Stimulated activated CD8-positive, alpha-beta memory T cell treated with anti-CD3 and anti-CD28 coated beads, Interleukin-2, amount 100 ng/mL, for 48 hours (primary cell): Measurements from ENCODE around the gene PDE7B.

ENCODE experiments used
- DNase-seq, 2 donors: peaks; one replicate each; pipeline ENCODE4 v3.0.0-alpha.2; 2020; ENCODE audit warnings: low read depth in 2 of 2

PDE7B gene

GRCh38 chr6:136148523-136148922 is 297.0 kb downstream of the PDE7B start:
- no peak for DNase-seq

GRCh38 chr6:136149311-136149710 is 297.8 kb downstream of the PDE7B start:
- no peak for DNase-seq

DNA sequence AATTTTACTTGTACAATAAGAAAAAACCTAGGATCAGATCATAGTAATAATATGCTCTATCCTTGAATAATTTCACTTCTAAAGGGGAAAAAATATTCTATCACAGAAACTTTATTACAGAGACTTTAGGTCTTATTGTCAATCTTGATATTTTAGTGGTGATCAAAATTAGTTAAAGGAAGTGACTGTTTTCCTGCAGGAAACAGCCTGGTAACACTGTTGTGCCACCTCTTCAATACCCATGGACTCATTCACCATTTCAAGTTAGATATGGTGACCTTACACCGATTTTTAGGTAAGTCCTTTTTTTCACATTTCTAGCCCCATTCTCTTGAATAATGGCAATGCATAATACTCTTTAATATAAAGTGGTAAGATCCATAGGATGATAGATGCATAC is 299.5 kb downstream of the PDE7B start:
- no peak for DNase-seq

DNA sequence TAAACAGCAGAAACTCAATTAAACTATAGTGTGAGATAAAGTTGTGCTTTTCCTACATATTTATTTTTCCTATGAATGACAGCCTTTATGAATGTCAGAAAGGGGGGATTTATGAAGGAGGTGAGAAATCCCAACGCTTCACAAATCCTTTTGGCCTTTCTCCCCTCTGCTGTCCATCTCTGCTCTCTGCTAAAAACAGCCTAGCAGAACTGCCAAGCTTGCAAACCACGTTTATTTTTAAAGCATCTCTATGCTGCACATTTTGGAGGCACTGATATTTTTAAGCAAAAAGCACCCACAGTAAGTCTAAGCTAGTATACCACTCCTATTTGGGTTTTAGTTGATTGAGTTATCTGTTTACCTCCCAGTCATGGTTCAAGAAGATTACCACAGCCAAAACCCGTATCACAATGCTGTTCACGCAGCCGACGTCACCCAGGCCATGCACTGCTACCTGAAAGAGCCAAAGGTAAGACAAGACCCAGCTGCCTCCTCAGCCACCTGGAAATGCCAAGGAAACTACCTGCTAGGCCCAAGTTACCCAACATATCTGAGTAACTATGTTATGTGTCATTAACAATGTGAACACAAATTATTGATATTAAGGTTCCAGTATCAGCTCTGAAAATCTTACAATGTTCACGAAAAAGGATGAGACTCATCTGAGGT is 302.3 kb downstream of the PDE7B start:
- DNase-seq: no peak

- DNase-seq: no peak
Observed at GRCh38 chr6:136155191-136155590, 303.7 kb downstream of the PDE7B start.

- DNase-seq: no peak
Observed at GRCh38 chr6:136157743-136158142, 306.2 kb downstream of the PDE7B start.

DNA sequence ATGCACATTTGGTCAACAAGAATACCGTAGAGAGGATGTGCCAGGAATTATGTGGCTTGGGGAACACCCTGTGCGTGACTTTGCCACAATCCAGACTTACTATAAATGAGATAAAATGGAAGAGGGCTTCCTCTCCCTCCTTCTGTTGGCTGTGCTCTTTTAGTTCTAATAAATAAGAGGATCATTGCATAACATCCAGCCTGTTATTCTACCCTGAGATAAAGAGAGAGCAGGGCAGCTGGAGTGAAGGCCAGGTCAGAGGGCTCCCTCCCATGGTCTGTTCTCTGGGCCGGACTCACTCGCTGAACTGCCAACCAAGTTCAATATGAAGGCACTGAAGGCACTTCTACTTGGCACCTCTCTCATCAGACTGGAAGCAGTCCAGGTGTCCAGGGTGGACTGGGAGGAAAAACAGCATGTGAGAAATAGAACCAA is 306.9 kb downstream of the PDE7B start:
- DNase-seq: no peak

DNA sequence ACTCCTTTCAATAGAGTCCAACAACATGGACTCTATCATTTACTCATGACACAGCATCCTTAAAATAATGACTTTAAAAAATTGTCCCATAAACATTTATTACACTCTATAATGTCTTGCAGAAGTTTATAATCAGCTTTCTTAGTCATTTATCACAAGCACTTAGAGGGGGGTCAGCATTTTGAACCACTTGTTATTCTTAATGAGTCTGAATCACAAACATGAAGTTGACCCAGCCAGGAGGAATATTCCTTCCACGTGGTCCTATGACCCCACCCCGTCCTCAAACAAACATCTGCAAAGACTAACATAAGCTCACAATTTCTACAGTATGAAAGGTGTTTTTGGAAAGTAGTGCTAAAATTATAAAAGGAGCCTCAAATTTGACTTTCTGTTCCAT is 307.5 kb downstream of the PDE7B start:
- DNase-seq: no peak

DNA sequence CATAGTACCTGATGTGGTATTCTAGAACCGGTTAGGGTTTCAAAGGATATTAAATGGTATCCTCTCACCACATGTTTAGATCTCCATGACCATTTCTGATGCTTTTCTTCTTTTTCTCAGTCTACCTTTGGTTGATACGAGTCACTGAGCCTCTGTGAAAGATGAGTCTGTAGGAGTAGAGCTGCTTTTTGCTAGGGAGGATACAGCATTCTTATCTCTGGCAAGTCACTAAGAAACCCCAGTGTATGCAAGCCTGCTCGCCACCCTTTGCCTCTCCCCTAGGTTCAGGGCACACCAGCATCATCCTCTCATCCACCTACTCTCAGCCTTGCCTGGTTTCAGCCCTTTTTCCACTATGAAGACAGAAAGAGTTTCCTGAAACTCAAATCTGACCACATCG is 308.7 kb downstream of the PDE7B start:
- no peak for DNase-seq

DNA sequence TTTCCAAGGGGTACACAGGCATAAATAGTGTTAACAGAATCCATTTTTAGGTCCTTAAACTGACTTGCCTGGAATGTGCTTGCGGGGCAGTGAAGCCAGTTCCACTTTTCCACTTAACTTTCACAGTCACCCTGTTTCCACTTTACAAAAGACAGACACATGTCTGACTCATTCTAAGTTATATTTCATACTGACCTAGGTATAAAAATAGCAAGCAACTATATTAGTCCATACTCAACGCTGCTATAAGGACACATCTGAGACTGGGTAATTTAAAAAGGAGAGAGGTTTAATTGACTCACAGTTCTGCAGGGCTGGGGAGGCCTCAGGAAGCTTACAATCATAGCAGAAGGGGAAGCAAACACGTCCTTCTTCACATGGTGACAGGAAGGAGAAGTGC is 310.4 kb downstream of the PDE7B start:
- DNase-seq: no peak

- no peak for DNase-seq
Observed at GRCh38 chr6:136163260-136163659, 311.8 kb downstream of the PDE7B start.

GRCh38 chr6:136166815-136167214 is 315.3 kb downstream of the PDE7B start:
- DNase-seq: no peak

- DNase-seq: no peak
Observed at GRCh38 chr6:136169394-136170148, 318.1 kb downstream of the PDE7B start.

GRCh38 chr6:136171231-136171630 is 319.7 kb downstream of the PDE7B start:
- no peak for DNase-seq

DNA sequence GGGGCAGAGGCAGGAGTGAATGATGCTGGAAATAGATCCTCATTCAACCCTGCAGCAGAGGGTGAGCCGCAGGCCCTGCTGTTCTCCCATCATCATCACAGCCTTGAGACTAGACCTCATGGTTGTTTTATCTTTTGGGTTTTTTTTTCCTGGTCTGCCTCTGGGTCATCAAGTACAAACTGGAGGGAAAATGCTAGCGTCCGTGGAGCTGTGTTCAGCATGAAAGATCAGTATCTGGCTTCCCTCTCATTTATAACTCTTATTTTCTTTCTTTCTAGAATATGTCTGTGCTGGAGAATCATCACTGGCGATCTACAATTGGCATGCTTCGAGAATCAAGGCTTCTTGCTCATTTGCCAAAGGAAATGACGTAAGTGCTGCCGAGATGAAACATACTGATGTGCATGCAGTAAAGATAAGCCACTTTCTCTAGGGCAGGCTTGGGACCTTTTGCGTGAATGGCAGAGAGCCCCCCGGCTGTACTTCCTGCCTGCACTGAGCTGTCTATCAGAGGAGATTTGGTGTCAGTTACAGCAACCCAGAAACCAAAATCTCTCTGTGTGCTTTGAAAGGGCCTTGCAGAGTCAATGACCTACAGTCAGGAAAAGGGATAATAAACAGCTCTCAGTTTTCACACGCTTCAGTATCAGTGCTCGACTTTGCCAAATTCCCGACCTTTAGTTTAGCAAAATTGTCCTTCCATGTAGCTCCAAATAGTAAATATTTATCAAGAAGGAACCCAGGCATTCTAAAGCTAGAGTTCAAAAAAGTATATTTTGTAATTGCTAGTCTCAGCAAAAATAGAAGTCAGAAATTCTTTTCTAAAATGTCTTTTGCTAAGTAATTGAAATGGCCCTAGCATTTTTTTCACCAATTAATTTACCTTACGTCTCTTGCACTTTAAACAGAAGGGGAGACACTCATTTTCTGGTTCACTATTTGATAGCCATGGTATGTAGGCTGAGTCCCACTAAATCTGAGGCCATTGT is 322.3 kb downstream of the PDE7B start:
- no peak for DNase-seq

- no peak for DNase-seq
Observed at GRCh38 chr6:136174510-136174909, 323.0 kb downstream of the PDE7B start.

GRCh38 chr6:136175873-136176272 is 324.4 kb downstream of the PDE7B start:
- no peak for DNase-seq

DNA sequence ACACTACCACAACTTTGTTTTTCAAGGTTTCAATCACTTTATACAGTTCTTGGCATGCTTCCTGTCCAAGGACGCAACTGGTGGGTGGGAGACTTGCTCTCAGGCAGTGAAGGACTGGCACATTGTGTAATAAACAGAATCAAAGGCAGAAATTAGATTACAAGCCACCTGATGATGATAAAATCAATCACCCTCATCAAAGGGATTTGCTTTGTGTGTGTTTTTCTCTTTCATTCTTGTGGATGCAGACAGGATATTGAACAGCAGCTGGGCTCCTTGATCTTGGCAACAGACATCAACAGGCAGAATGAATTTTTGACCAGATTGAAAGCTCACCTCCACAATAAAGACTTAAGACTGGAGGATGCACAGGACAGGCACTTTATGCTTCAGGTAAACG is 327.2 kb downstream of the PDE7B start:
- no peak for DNase-seq

- no peak for DNase-seq
Observed at GRCh38 chr6:136180704-136181511, 329.4 kb downstream of the PDE7B start.

DNA sequence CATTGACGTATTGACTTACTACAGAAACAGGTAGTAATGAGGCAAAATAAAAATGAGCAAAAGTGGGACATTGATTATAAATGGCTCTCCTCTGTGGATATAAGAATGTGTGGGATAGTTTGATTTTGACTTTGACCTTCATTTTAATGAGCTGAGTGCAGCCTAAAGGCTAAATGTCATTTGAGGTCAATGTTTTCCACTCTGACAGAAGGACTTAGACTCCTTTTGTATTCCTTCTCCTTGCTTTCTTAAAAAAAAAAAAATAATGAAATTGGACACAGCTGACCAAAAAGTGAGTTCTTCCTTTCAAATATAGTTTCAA is 330.0 kb downstream of the PDE7B start:
- DNase-seq: no peak

GRCh38 chr6:136181861-136182260 is 330.4 kb downstream of the PDE7B start:
- no peak for DNase-seq

- no peak for DNase-seq
Observed at GRCh38 chr6:136184738-136185137, 333.2 kb downstream of the PDE7B start.
